Esophagus (tissue), 2 donors: Measurements from ENCODE around the gene AAMP. TPM values are rescaled to one million over a fixed set of nuclear protein-coding genes. Genes with fewer than 3 reads are reported as not detected.

Source experiments
- H3K27ac ChIP-seq, 2 donors: one replicate each; pipeline ENCODE4 v1.5.1; 2013; ENCODE audit warnings: low read depth in 2 of 2, mild to moderate bottlenecking in 2 of 2, inconsistent platforms in 1 of 2, low read length in 1 of 2, moderate library complexity in 1 of 2
- H3K27me3 ChIP-seq, 2 donors: one replicate each; pipeline ENCODE4 v1.6.1; 2013; ENCODE audit warnings: low read length in 2 of 2, control low read depth in 1 of 2, mild to moderate bottlenecking in 1 of 2; ENCODE audit not compliant: insufficient read depth in 2 of 2, control insufficient read depth in 1 of 2
- H3K36me3 ChIP-seq, 2 donors: one replicate each; pipeline ENCODE4 v1.6.1; 2013; ENCODE audit warnings: low read length in 1 of 2; ENCODE audit not compliant: control insufficient read depth in 2 of 2, insufficient read depth in 2 of 2
- H3K4me1 ChIP-seq, 2 donors: one replicate each; pipeline ENCODE4 v1.6.1; 2013; ENCODE audit warnings: low read length in 1 of 2; ENCODE audit not compliant: control insufficient read depth in 2 of 2, insufficient read depth in 2 of 2
- H3K4me3 ChIP-seq, 2 donors: one replicate each; pipeline ENCODE4 v1.5.1; 2013; ENCODE audit warnings: low read length in 2 of 2, mild to moderate bottlenecking in 2 of 2, low read depth in 1 of 2, moderate library complexity in 1 of 2
- H3K9me3 ChIP-seq, 2 donors: one replicate each; pipeline ENCODE4 v1.6.1; 2013; ENCODE audit warnings: mild to moderate bottlenecking in 2 of 2, low read depth in 1 of 2, low read length in 1 of 2, moderate library complexity in 1 of 2; ENCODE audit not compliant: control insufficient read depth in 2 of 2, insufficient read depth in 1 of 2
- WGBS, 2 donors: extraction: QIAGEN DNeasy Blood & Tissue Kit; methylation state at CpG; one replicate each; pipeline ENCODE4 v1.1.7; 2013; 5-methylcytosine and 5-hydroxymethylcytosine counted together
- polyA plus RNA-seq, 2 donors: library from polyadenylated mRNA; stranded (reverse); fragments of 200-250 nt; gene quantifications; one replicate each; pipeline ENCODE4 v1.2.3, GENCODE V29; 2013
- donor health status: healthy with polysubstance abuse.
- donor health status: Bipolar disorder and iron deficiency.

The AAMP gene
- polyA plus RNA-seq, 2 donors = 45.0 to 90.4 TPM

DNA sequence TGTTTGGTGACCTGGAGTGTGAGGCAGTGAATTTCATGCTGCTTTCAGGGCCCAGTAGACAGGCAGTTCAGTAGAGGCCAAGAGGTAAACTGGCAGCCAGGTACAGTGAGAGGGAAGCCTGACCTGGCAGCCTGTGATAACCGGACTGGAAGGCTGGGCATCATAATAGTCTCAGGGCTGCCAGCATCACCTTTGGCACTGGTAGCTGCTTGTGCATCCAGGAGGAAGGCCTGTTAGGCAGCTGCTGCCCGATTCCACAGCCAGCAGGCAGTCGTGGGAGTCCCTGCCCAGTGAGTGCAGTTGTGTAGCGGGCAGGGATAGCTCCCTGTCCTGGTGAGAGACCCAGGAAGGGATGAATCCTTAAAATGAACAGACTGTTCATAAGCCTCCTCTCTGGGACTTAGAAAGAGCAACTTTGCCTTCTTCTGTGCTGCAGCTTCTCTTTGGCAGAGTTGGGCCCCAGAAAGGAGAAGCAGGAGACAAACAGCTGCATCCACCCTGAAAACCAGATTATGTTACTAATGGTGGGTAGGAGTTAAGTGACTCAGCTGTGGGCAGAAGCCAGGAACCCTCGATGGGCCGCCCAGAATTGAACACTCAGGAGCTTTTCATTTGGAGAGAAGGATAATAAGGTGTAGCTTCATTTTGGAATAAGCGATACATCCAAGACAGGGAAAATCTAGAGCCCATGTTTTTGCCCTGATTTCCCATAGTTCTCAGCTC, 17.3 kb downstream of the AAMP start:
- 70 to 74% methylated on average over 7 of the region's 7 CpGs for WGBS, 2 donors
- Histone ChIP-seq H3K27ac (no peak overlapping the region), H3K27me3 (no peaks in the 10 kb centered on the region), H3K4me3 (no peak overlapping the region), H3K4me1 (peaks cover 0 to 2% of the 10 kb centered on the region in 2 donors), H3K9me3 (no peaks in the 10 kb centered on the region), H3K36me3 (peaks cover 33 to 58% of the 10 kb centered on the region in 2 donors)

- peaks cover 0 to 2% of the 10 kb centered on the region in 2 donors for H3K4me1 ChIP-seq
- no peaks in the 10 kb centered on the region for H3K9me3 ChIP-seq
- WGBS, 2 donors = 93 to 95% methylated on average over 13 of the region's 13 CpGs
- peaks cover 42 to 69% of the 10 kb centered on the region in 2 donors for H3K36me3 ChIP-seq
- no peak overlapping the region for H3K27ac ChIP-seq
- H3K4me3 ChIP-seq = no peak overlapping the region
- no peaks in the 10 kb centered on the region for H3K27me3 ChIP-seq
Measured at GRCh38 chr2:218249691-218250090, 20.2 kb downstream of the AAMP start.

DNA sequence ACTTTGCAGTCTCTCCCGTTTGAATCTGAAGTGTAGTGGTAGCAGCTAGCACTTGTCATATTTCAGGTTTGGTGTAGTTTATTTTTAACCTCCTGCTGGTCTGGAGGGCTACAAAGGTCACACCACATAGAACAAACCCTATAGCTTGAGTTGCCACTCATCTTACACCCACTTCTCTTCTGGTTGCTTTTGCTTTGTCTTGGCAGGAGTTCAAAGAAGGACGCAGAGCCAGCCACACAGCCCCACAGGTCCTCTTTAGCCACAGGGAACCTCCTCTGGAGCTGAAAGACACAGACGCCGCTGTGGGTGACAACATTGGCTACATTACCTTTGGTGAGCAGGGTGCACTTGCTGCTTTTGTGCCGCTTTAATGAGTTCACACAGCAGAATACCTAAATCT, 24.7 kb downstream of the AAMP start:
- Histone ChIP-seq H3K36me3 (peaks cover 34 to 50% of the 10 kb centered on the region in 2 donors), H3K27me3 (no peaks in the 10 kb centered on the region), H3K27ac (no peak overlapping the region), H3K4me3 (no peak overlapping the region), H3K4me1 (peaks cover 0 to 2% of the 10 kb centered on the region in 2 donors), H3K9me3 (no peaks in the 10 kb centered on the region)
- 80 to 82% methylated on average over 5 of the region's 5 CpGs for WGBS, 2 donors

GRCh38 chr2:218244665-218245064, 25.3 kb downstream of the AAMP start:
- peaks cover 32 to 49% of the 10 kb centered on the region in 2 donors for H3K36me3 ChIP-seq
- H3K4me3 ChIP-seq = no peak overlapping the region
- 88 to 93% methylated on average over 2 of the region's 2 CpGs for WGBS, 2 donors
- no peaks in the 10 kb centered on the region for H3K27me3 ChIP-seq
- peaks cover 0 to 2% of the 10 kb centered on the region in 2 donors for H3K4me1 ChIP-seq
- H3K27ac ChIP-seq = no peak overlapping the region
- H3K9me3 ChIP-seq = no peaks in the 10 kb centered on the region

DNA sequence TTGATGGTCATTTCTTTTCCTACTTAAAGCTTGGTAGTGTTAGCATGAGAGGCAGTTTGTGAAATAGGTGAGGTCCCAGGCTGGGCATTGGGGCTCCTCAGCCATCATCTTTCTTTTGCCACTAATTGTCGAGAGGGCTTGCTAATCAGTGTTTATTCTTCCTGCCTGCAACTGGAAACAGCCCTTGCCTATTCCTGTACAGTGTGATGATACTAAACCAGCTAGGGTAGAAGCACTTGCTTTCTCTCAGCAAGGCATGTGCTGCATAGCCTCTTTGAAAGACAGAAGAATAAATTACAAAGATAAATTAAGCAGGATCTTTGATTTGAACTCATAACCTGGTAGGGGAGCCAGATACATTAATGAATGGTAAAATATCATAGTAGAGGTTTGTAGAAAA, 25.7 kb downstream of the AAMP start:
- peaks cover 29 to 48% of the 10 kb centered on the region in 2 donors for H3K36me3 ChIP-seq
- H3K27ac ChIP-seq = no peak overlapping the region
- no peaks in the 10 kb centered on the region for H3K27me3 ChIP-seq
- WGBS, 2 donors = 54 to 81% methylated on average over 1 of the region's 1 CpG
- H3K4me1 ChIP-seq = peaks cover 0 to under 1% of the 10 kb centered on the region in 2 donors
- H3K9me3 ChIP-seq = no peaks in the 10 kb centered on the region
- no peak overlapping the region for H3K4me3 ChIP-seq

DNA sequence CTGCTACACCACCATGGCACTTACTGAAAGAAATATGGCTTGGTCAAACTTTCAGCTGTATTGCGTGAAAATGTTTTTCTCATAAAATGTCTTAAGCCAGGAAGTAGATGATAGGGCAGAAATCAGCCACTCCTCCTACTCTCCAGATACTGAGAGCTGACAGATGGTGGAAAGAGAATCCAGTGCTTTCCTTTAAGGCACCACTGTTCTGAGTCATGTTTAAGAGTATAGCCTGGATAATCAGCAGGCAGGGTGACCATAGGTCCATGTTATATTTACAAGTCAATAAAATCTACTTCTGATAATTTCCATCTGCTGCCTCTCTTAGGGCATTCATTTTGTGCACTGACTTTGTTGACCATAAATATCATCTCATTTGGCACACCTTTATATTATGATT, 31.1 kb downstream of the AAMP start:
- peaks cover 10 to 38% of the 10 kb centered on the region in 2 donors for H3K36me3 ChIP-seq
- no peak overlapping the region for H3K27ac ChIP-seq
- WGBS, 2 donors = 86 to 96% methylated on average over 1 of the region's 1 CpG
- H3K4me1 ChIP-seq = no peaks in the 10 kb centered on the region
- no peaks in the 10 kb centered on the region for H3K9me3 ChIP-seq
- H3K4me3 ChIP-seq = no peak overlapping the region
- no peaks in the 10 kb centered on the region for H3K27me3 ChIP-seq

DNA sequence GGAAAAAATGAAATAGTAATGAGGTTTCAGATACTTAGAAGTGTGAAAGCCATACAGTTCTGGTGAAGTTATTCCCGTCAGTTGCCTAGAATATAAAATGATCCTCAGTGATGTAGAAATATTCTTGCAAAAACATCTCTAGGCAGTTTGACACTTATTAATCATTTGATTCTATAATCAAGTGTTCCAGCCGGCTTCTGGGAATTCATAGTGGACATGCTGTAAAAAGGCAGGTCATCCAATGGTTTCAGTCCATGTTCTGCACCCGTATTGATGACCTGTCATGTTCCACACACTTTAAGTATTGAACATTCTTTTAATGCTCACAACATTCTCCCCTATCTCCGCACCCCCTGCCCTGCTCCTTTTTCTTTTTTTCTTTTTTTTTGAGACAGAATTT, 33.1 kb downstream of the AAMP start:
- H3K27ac ChIP-seq = no peak overlapping the region
- no peaks in the 10 kb centered on the region for H3K9me3 ChIP-seq
- H3K4me1 ChIP-seq = no peaks in the 10 kb centered on the region
- H3K36me3 ChIP-seq = peaks cover 10 to 39% of the 10 kb centered on the region in 2 donors
- no peaks in the 10 kb centered on the region for H3K27me3 ChIP-seq
- H3K4me3 ChIP-seq = no peak overlapping the region
- WGBS, 2 donors = 88 to 91% methylated on average over 4 of the region's 4 CpGs

DNA sequence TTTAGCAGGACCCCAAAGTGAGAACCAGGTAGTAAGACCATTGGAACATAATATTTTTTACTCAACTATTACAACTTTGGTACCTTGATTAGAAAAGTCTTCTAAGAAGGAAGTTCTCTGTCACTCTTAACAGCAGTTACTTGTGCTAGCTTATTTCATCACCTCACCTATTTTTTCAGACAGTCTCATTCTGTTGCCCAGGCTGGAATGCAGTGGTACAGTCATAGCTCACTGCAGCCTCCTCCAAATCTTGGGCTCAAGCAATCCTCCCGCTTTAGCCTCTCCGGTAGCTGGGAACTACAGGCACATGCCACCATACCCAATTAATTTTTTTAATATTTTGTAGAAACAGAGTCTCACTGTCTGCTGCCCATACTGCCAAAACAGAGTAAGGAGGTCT, 34.9 kb downstream of the AAMP start:
- Histone ChIP-seq H3K4me3 (no peak overlapping the region), H3K4me1 (no peaks in the 10 kb centered on the region), H3K27me3 (no peaks in the 10 kb centered on the region), H3K9me3 (no peaks in the 10 kb centered on the region), H3K27ac (no peak overlapping the region), H3K36me3 (peaks cover 7 to 33% of the 10 kb centered on the region in 2 donors)
- 98 to 100% methylated on average over 2 of the region's 2 CpGs for WGBS, 2 donors

GRCh38 chr2:218234521-218234920, 35.4 kb downstream of the AAMP start:
- Histone ChIP-seq H3K36me3 (peaks cover 3 to 29% of the 10 kb centered on the region in 2 donors), H3K27ac (no peak overlapping the region), H3K9me3 (no peaks in the 10 kb centered on the region), H3K4me1 (no peaks in the 10 kb centered on the region), H3K27me3 (no peaks in the 10 kb centered on the region), H3K4me3 (no peak overlapping the region)
- 44 to 54% methylated on average over 3 of the region's 3 CpGs for whole genome bisulfite sequencing, 2 donors

DNA sequence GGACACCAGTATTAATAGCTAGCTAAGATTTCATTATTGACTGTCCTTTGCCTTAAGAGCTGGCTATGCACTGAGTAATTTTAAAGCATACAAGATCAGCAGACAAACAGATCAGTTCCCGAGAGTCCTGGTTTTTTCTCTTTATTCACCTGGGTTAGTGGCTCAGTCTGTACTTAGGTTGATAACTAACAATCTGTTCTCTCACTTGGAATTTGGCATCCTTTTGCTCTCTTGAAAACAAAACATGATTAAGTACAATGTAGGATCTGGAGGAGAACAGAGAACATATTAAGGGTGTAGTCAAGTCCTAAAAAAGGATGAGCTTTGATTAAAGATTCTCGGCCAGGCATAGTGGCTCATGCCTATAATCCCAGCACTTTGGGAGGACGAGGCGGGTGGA, 36.4 kb downstream of the AAMP start:
- no peaks in the 10 kb centered on the region for H3K27me3 ChIP-seq
- H3K9me3 ChIP-seq = no peaks in the 10 kb centered on the region
- peaks cover 3 to 24% of the 10 kb centered on the region in 2 donors for H3K36me3 ChIP-seq
- H3K4me1 ChIP-seq = no peaks in the 10 kb centered on the region
- WGBS, 2 donors = 87 to 90% methylated on average over 4 of the region's 4 CpGs
- no peak overlapping the region for H3K27ac ChIP-seq
- no peak overlapping the region for H3K4me3 ChIP-seq
